Smooth muscle cell of bladder (primary cell): ENCODE data around the gene MYO18A. TPM values are rescaled to one million over a fixed set of nuclear protein-coding genes. Genes with fewer than 3 reads are reported as not detected.

Source experiments
- total RNA-seq: library from RNA; depleted of rRNA; stranded (reverse); fragments of >200 nt; gene quantifications from 2 replicates; pipeline ENCODE4 v1.2.3, GENCODE V29; 2014

MYO18A gene
- 32.4 and 53.3 TPM in 2 replicates for total RNA-seq

GRCh38 chr17:29180034-29180787, at the start of gene MYO18A:
Gene MYO18A, minus strand, starts transcription at chr17:29180398. Its CDS starts 13,458 bp downstream, at chr17:29166940.

GRCh38 chr17:29042679-29043538, 137.3 kb downstream of the MYO18A start, which contains the start of gene PIPOX:
Gene PIPOX, plus strand, starts transcription at chr17:29043141. Its CDS starts 85 bp downstream, at chr17:29043226.

Other genes starting within 250 kb of the MYO18A start
- 11.5 and 11.7 TPM in 2 replicates for gene PHF12, start 228.9 kb downstream of the MYO18A start, total RNA-seq
- not detected in 2 replicates for gene SEZ6, start 174.4 kb downstream of the MYO18A start, total RNA-seq
- gene PIPOX, start 137.3 kb downstream of the MYO18A start, total RNA-seq: 2.6 and 2.7 TPM in 2 replicates
- gene CRYBA1, start 66.5 kb upstream of the MYO18A start, total RNA-seq: not detected in 2 replicates
- gene NUFIP2, start 113.8 kb upstream of the MYO18A start, total RNA-seq: 26.5 and 35.2 TPM in 2 replicates
- 49.2 and 49.6 TPM in 2 replicates for gene TAOK1, start 210.0 kb upstream of the MYO18A start, total RNA-seq